PFSK-1 (cell line): ENCODE data around the gene MAP7.

Experiments
- FOXP2 ChIP-seq: optimal IDR thresholded peaks from 2 replicates; pipeline ENCODE3; 2011; ENCODE audit warnings: borderline replicate concordance, control low read depth, inconsistent platforms; ENCODE audit not compliant: insufficient read depth; ENCODE audit errors: extremely low read length, extremely low read depth
- POLR2AphosphoS5 ChIP-seq: IDR thresholded peaks from 2 replicates; pipeline ENCODE4 v1.6.1; 2012; ENCODE audit warnings: low read depth, mild to moderate bottlenecking, control low read depth, low read length, moderate library complexity
- SIN3A ChIP-seq: IDR thresholded peaks from 2 replicates; pipeline ENCODE4 v1.6.1; 2012; ENCODE audit warnings: mild to moderate bottlenecking, low read length, moderate library complexity, borderline replicate concordance; ENCODE audit not compliant: insufficient read depth
- TAF1 ChIP-seq: IDR thresholded peaks from 2 replicates; pipeline ENCODE4 v1.6.1; 2012; ENCODE audit warnings: low read length, control low read depth, borderline replicate concordance; ENCODE audit not compliant: insufficient read depth
- TF ChIP-seq, protein P1 (sequence below), 2 experiments: IDR thresholded peaks; 2 replicates each; pipeline versions ENCODE4 v1.6.1 to v1.8.0; 2011 to 2012; ENCODE audit warnings: low read depth in 2 of 2, low read length in 2 of 2, control low read depth in 1 of 2, inconsistent platforms in 1 of 2, mild to moderate bottlenecking in 1 of 2, moderate library complexity in 1 of 2; ENCODE audit not compliant: insufficient read depth in 1 of 2

The MAP7 gene

DNA sequence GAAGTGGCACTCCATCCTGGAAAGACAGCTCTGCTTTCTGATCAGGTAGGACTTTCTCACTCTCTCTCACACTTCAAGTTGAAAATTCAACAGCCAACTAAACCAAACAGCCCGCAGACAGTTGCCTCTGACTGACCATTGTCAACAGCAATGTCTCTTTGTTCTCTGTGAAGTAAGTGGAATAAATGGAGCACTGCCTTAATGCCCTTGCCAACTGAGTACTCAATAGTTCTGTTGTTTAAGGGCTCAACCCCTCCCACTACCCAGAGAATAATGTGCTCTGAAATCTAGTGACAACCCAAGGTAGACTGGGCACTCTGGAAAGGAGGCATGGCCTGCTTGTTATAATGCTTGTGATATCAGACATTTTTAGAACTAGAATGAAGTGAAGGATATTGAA, 243.8 kb downstream of the MAP7 start:
- TF ChIP-seq SIN3A = no peak
- no peak for TF ChIP-seq TAF1
- TF ChIP-seq POLR2AphosphoS5 = no peak
- TF ChIP-seq FOXP2 = no peak
- TF ChIP-seq, protein P1, sequence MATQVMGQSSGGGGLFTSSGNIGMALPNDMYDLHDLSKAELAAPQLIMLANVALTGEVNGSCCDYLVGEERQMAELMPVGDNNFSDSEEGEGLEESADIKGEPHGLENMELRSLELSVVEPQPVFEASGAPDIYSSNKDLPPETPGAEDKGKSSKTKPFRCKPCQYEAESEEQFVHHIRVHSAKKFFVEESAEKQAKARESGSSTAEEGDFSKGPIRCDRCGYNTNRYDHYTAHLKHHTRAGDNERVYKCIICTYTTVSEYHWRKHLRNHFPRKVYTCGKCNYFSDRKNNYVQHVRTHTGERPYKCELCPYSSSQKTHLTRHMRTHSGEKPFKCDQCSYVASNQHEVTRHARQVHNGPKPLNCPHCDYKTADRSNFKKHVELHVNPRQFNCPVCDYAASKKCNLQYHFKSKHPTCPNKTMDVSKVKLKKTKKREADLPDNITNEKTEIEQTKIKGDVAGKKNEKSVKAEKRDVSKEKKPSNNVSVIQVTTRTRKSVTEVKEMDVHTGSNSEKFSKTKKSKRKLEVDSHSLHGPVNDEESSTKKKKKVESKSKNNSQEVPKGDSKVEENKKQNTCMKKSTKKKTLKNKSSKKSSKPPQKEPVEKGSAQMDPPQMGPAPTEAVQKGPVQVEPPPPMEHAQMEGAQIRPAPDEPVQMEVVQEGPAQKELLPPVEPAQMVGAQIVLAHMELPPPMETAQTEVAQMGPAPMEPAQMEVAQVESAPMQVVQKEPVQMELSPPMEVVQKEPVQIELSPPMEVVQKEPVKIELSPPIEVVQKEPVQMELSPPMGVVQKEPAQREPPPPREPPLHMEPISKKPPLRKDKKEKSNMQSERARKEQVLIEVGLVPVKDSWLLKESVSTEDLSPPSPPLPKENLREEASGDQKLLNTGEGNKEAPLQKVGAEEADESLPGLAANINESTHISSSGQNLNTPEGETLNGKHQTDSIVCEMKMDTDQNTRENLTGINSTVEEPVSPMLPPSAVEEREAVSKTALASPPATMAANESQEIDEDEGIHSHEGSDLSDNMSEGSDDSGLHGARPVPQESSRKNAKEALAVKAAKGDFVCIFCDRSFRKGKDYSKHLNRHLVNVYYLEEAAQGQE (IDR thresholded peaks at IDR 0.05; ENCODE audit: insufficient read depth in 1 of 2, low read depth in 2 of 2, low read length in 2 of 2) = no peak

DNA sequence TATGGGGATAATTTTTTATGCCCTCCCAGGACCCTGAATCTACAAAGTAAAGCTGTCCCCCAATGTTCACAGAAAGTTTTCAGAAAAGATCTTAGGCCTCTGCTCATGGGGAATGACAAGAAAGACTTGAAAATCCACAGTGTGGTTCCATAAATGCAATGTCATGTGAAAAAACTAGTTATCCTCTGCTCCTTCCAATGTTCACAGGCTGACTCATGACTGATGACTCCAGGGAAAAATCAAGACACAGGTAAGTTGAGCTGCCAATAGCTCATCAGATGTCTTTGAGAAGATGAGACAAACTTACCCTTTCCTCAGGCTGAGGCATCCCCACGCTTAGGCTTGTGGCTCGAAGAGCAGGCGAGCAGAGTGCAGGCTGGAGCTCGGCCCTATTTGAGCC, 245.8 kb downstream of the MAP7 start:
- no peak for TF ChIP-seq POLR2AphosphoS5

DNA sequence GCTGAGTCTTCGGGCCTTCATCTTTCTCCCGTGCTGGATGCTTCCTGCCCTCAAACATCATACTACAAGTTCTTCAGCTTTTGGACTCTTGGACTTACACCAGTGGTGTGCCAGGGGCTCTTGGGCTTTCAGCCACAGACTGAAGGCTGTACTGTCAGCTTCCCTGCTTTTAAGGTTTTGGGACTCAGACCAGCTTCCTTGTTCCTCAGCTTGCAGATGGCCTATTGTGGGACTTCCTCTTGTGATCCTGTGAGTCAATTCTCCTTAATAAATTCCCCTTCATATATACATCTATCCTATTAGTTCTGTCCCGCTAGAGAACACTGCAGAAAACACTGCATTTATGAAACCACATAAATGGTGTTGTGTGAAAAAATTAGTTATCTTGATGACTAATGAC, 246.7 kb downstream of the MAP7 start:
- TF ChIP-seq, protein P1 (IDR thresholded peaks at IDR 0.05; ENCODE audit: insufficient read depth in 1 of 2, low read depth in 2 of 2, low read length in 2 of 2) = no peak
- TF ChIP-seq FOXP2 (no peak), SIN3A (no peak), TAF1 (no peak), POLR2AphosphoS5 (no peak)

DNA sequence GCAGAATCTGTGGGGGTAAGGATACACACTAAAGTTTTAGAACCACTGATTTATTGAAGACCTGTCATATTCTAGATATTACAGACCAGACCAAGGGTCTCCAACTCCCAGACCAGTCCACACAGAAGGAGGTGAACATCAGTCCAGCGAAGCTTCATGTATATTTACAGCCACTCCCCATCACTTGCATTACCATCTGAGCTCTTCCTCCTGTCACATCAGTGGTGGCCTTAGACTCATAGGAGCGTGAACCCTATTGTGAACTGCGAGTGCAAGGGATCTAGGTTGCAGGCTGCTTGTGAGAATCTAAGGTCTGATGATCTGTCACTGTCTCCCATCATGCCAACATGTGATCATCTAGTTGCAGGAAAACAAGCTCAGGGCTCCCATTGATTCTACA, 255.6 kb downstream of the MAP7 start:
- TF ChIP-seq FOXP2 = no peak
- TF ChIP-seq SIN3A = no peak
- TF ChIP-seq TAF1 = no peak
- TF ChIP-seq, protein P1 (IDR thresholded peaks at IDR 0.05; ENCODE audit: insufficient read depth in 1 of 2, low read depth in 2 of 2, low read length in 2 of 2) = no peak
- TF ChIP-seq POLR2AphosphoS5 = no peak
